Fibroblast of the conjunctiva (primary cell): ENCODE results near the gene CARD10.
A peak's percentile ranks its signal among the peaks of the same experiment; 100 is the strongest.

Experiments used
- DNase-seq: peaks from one replicate; pipeline ENCODE4 v3.0.0-alpha.2; 2010; ENCODE audit warnings: low read depth

Gene CARD10

GRCh38 chr22:37519268-37520195 lies at the start of gene CARD10:
Gene CARD10 (minus strand): TSS chr22:37519415. CDS start chr22:37519200, 215 bp downstream.
- DNase-seq: no peak

- no peak for DNase-seq
Observed at GRCh38 chr22:37568448-37569008, 49.3 kb upstream of the CARD10 start.

GRCh38 chr22:37568012-37568411 lies 48.8 kb upstream of the CARD10 start:
- DNase-seq: no peak

GRCh38 chr22:37566903-37567798 lies 47.9 kb upstream of the CARD10 start:
- DNase-seq: no peak

GRCh38 chr22:37566329-37566837 lies 47.2 kb upstream of the CARD10 start:
- DNase-seq: no peak

- no peak for DNase-seq
Observed at GRCh38 chr22:37565830-37566229, 46.6 kb upstream of the CARD10 start.

- DNase-seq: no peak
Observed at GRCh38 chr22:37564111-37564711, 45.0 kb upstream of the CARD10 start.

GRCh38 chr22:37563153-37564081 lies 44.2 kb upstream of the CARD10 start:
- DNase-seq: peak; percentile 82

- no peak for DNase-seq
Observed at GRCh38 chr22:37562049-37562875, 43.0 kb upstream of the CARD10 start.

GRCh38 chr22:37561212-37562048 lies 42.2 kb upstream of the CARD10 start:
- peak; percentile 79 for DNase-seq

- no peak for DNase-seq
Observed at GRCh38 chr22:37560608-37561211, 41.5 kb upstream of the CARD10 start.

GRCh38 chr22:37559901-37560607 lies 40.8 kb upstream of the CARD10 start, which contains the start of gene CDC42EP1:
Gene CDC42EP1 (plus strand): TSS chr22:37560480. CDS start chr22:37566350, 5,870 bp downstream.
- no peak for DNase-seq

- no peak for DNase-seq
Observed at GRCh38 chr22:37559521-37559900, 40.3 kb upstream of the CARD10 start.

- DNase-seq: no peak
Observed at GRCh38 chr22:37558815-37559214, 39.6 kb upstream of the CARD10 start.

- DNase-seq: no peak
Observed at GRCh38 chr22:37557321-37558001, 38.2 kb upstream of the CARD10 start.

GRCh38 chr22:37556710-37557109 lies 37.5 kb upstream of the CARD10 start:
- no peak for DNase-seq

GRCh38 chr22:37555029-37555428 lies 35.8 kb upstream of the CARD10 start:
- no peak for DNase-seq
